Measurements from ENCODE around the gene PDXP.

GRCh38 chr22:37636186-37636948 lies 22.2 kb upstream of the PDXP start:
- no peak for TF ChIP-seq POLR2A (IDR thresholded peaks at IDR 0.05)
- no peak for TF ChIP-seq CTCF (IDR thresholded peaks at IDR 0.05)

All from sigmoid colon (tissue), 3 donors.